HCT116 (cell line): ENCODE results near the gene GALM. TPM values are rescaled to one million over a fixed set of nuclear protein-coding genes. Genes with fewer than 3 reads are reported as not detected.
"Not testable (repeated sequence)": the region's sequence is repeated elsewhere in the genome, so short reads cannot be mapped to it uniquely, and the experiment has no call there.

Source experiments
- ATAC-seq: fragments of 200-7000 bp; cut with Tn5 transposase; 2 replicates; pipeline ENCODE4 v1.9.1; 2020; ENCODE audit warnings: mild to moderate bottlenecking, moderate library complexity
- BruUV-seq: library from RNA; stranded (reverse); fragments of 400-500 nt; replicated peaks from 2 replicates; lab custom pipeline; 2021; lab: Mats Ljungman, UMichigan
- CTCF ChIA-PET: fragments of 300-600 bp; sonication (Branson Sonifier 250); formaldehyde crosslinking; loops from one replicate; lab custom pipeline; 2021; ENCODE audit warnings: antibody characterized with exemption; lab: Charles Lee
- POLR2A ChIA-PET: fragments of 300-600, 350-600 bp; sonication (Branson Sonifier 250); formaldehyde crosslinking; loops from one replicate; lab custom pipeline; 2021; ENCODE audit warnings: antibody characterized with exemption; lab: Charles Lee
- RAD21 ChIA-PET, 2 experiments: fragments of 300-600 bp; sonication (Branson Sonifier 250); formaldehyde crosslinking; loops; one replicate each; lab custom pipeline; 2023; ENCODE audit warnings: low total read pairs in 2 of 2; ENCODE audit not compliant: uncharacterized antibody in 2 of 2, unreplicated experiment in 2 of 2, low non-redundant PET in 1 of 2; lab: Charles Lee
- DNase-seq: peaks from one replicate; pipeline ENCODE4 v3.0.0-alpha.2; 2010; ENCODE audit warnings: low read depth, low spot score
- H2AFZ ChIP-seq: fragments of 200-600 bp; shearing (Covaris generic), sonication (generic); 2 replicates; pipeline ENCODE4 v1.6.1; 2017; ENCODE audit warnings: low read depth, mixed run types, mixed read lengths, antibody characterized with exemption, low read length; ENCODE audit not compliant: poor library complexity, severe bottlenecking
- H3K27ac ChIP-seq: 2 replicates; pipeline ENCODE4 v1.5.1; 2012; ENCODE audit warnings: low read depth, low read length
- H3K27me3 ChIP-seq: fragments of 200-600 bp; sonication (generic); 2 replicates; pipeline ENCODE4 v1.6.1; 2016; ENCODE audit warnings: mixed run types, low read length, mixed read lengths; ENCODE audit not compliant: insufficient read depth
- H3K36me3 ChIP-seq, 2 experiments: fragments of 200-500 bp in 1 of 2; fragments of 200-600 bp in 1 of 2; sonication (Bioruptor generic) in 1 of 2; sonication (generic) in 1 of 2; 2 replicates each; pipeline versions ENCODE4 v1.5.1 to v1.6.1; 2014 to 2016; ENCODE audit warnings: low read length in 2 of 2, inconsistent platforms in 1 of 2, mixed read lengths in 1 of 2, mixed run types in 1 of 2; ENCODE audit not compliant: insufficient read depth in 2 of 2, control insufficient read depth in 1 of 2
- H3K4me1 ChIP-seq, 2 experiments: fragments of 200-600 bp in 1 of 2; sonication (generic) in 1 of 2; 2 replicates each; pipeline versions ENCODE4 v1.5.1 to v1.6.1; 2012 to 2017; ENCODE audit warnings: low read length in 2 of 2, inconsistent platforms in 1 of 2, mild to moderate bottlenecking in 1 of 2, mixed read lengths in 1 of 2, mixed run types in 1 of 2, moderate library complexity in 1 of 2; ENCODE audit not compliant: insufficient read depth in 2 of 2, control insufficient read depth in 1 of 2
- H3K4me2 ChIP-seq: fragments of 200-600 bp; sonication (generic); 2 replicates; pipeline ENCODE4 v1.6.1; 2017; ENCODE audit warnings: mixed run types, low read length, mixed read lengths
- H3K4me3 ChIP-seq, 2 experiments: fragments of 200-600 bp in 1 of 2; sonication (generic) in 1 of 2; replicated peaks in 1 of 2; 2 replicates each; pipeline ENCODE4 v1.5.1; 2011 to 2016; ENCODE audit warnings: low read length in 2 of 2, control low read depth in 1 of 2, low read depth in 1 of 2, mild to moderate bottlenecking in 1 of 2, mixed read lengths in 1 of 2, mixed run types in 1 of 2
- H3K79me2 ChIP-seq: fragments of 200-600 bp; sonication (generic); 2 replicates; pipeline ENCODE4 v1.6.1; 2017; ENCODE audit warnings: mild to moderate bottlenecking, mixed run types, low read length, moderate library complexity, mixed read lengths; ENCODE audit not compliant: insufficient read depth
- H3K9ac ChIP-seq: fragments of 200-600 bp; sonication (generic); 2 replicates; pipeline ENCODE4 v1.6.1; 2016; ENCODE audit warnings: low read length, mixed read lengths
- H3K9me2 ChIP-seq: fragments of 200-600 bp; sonication (generic), shearing (Covaris generic); 2 replicates; pipeline ENCODE4 v1.6.1; 2017; ENCODE audit warnings: mixed run types, mild to moderate bottlenecking, moderate library complexity; ENCODE audit not compliant: insufficient read depth
- H3K9me3 ChIP-seq, 2 experiments: fragments of 200-500 bp in 1 of 2; fragments of 200-600 bp in 1 of 2; sonication (Bioruptor generic) in 1 of 2; sonication (generic) in 1 of 2; 2 replicates each; pipeline ENCODE4 v1.6.1; 2014 to 2017; ENCODE audit warnings: low read length in 2 of 2, mixed read lengths in 2 of 2, inconsistent platforms in 1 of 2, low read depth in 1 of 2, mild to moderate bottlenecking in 1 of 2, mixed run types in 1 of 2, moderate library complexity in 1 of 2; ENCODE audit not compliant: control insufficient read depth in 1 of 2, insufficient read depth in 1 of 2
- H4K20me1 ChIP-seq: fragments of 200-600 bp; sonication (generic), shearing (Covaris generic); 2 replicates; pipeline ENCODE4 v1.6.1; 2017; ENCODE audit warnings: mixed run types, mild to moderate bottlenecking, moderate library complexity; ENCODE audit not compliant: insufficient read depth
- CEBPB ChIP-seq: IDR thresholded peaks from 2 replicates; pipeline ENCODE4 v1.6.1; 2012; ENCODE audit warnings: low read depth
- EGR1 ChIP-seq: IDR thresholded peaks from 2 replicates; pipeline ENCODE4 v1.6.1; 2012; ENCODE audit warnings: low read depth
- MAX ChIP-seq: IDR thresholded peaks from 2 replicates; pipeline ENCODE4 v1.6.1; 2012
- SIN3A ChIP-seq: IDR thresholded peaks from 2 replicates; pipeline ENCODE4 v1.6.1; 2012; ENCODE audit warnings: low read depth
- SRF ChIP-seq: IDR thresholded peaks from 2 replicates; pipeline ENCODE4 v1.6.1; 2012; ENCODE audit warnings: low read depth
- YY1 ChIP-seq: IDR thresholded peaks from 2 replicates; pipeline ENCODE4 v1.6.1; 2011; ENCODE audit warnings: low read length, low read depth, moderate library complexity, mild to moderate bottlenecking; ENCODE audit not compliant: insufficient replicate concordance; ENCODE audit errors: extremely low read depth
- intact Hi-C: fragments of 100-400 bp; cut with micrococcal nuclease; formaldehyde crosslinking; loops from 2 replicates; pipeline ENCODE4 v1.10.0; 2022
- total RNA-seq: library from RNA; stranded (reverse); gene quantifications from one replicate; pipeline ENCODE4 v1.2.1, GENCODE V29; 2021; ENCODE audit not compliant: unreplicated experiment
- TF ChIP-seq, protein P1 (sequence below): IDR thresholded peaks from 2 replicates; pipeline ENCODE4 v1.6.1; 2012; ENCODE audit warnings: low read depth

GALM gene
- total RNA-seq, 1 experiment from 2014 or later = 10.2 TPM

DNA sequence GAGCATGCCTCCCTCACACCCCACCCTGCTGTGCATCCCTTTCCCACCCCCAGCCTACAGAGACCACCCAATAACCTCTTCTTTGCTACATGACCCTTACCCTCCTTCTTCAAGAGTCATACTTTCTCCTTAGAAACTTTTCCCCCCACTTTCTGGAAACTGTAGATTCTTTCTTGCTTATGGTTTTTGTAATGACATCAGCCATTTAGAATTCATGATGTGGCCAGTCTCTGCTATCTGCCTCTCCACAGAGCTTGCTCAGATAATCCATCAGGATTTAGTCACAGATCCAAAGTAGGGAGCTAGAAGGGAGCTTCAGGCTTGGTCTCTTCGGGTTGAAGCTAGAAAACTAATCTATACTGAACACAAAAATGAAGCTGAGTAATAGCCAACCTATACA, 36.5 kb downstream of the GALM start:
- H3K27ac ChIP-seq = no peak overlapping the region
- no peaks in the 10 kb centered on the region for H3K27me3 ChIP-seq
- H3K36me3 ChIP-seq = no peaks in the 10 kb centered on the region
- intact Hi-C loops = no loop called here
- H4K20me1 ChIP-seq = no peaks in the 10 kb centered on the region
- DNase-seq (no peak), ATAC-seq (no peak)
- H3K9ac ChIP-seq = no peak overlapping the region
- ChIA-PET POLR2A (interaction anchor here (1.0 kb wide), 1 partner anchor 49 kb away, joined by 3 read pairs; the partner anchor contains the start of gene SRSF7), CTCF (no interaction called here), RAD21 (no interaction called here)
- no TSS peak for BruUV-seq
- H3K4me1 ChIP-seq = no peaks in the 10 kb centered on the region
- no peak overlapping the region for H3K4me3 ChIP-seq
- H3K9me2 ChIP-seq = no peaks in the 10 kb centered on the region
- no peaks in the 10 kb centered on the region for H3K79me2 ChIP-seq
- H2AFZ ChIP-seq = no peak overlapping the region
- H3K4me2 ChIP-seq = no peak overlapping the region
- no peak for TF ChIP-seq SRF
- no peak for TF ChIP-seq EGR1
- TF ChIP-seq, protein P1, sequence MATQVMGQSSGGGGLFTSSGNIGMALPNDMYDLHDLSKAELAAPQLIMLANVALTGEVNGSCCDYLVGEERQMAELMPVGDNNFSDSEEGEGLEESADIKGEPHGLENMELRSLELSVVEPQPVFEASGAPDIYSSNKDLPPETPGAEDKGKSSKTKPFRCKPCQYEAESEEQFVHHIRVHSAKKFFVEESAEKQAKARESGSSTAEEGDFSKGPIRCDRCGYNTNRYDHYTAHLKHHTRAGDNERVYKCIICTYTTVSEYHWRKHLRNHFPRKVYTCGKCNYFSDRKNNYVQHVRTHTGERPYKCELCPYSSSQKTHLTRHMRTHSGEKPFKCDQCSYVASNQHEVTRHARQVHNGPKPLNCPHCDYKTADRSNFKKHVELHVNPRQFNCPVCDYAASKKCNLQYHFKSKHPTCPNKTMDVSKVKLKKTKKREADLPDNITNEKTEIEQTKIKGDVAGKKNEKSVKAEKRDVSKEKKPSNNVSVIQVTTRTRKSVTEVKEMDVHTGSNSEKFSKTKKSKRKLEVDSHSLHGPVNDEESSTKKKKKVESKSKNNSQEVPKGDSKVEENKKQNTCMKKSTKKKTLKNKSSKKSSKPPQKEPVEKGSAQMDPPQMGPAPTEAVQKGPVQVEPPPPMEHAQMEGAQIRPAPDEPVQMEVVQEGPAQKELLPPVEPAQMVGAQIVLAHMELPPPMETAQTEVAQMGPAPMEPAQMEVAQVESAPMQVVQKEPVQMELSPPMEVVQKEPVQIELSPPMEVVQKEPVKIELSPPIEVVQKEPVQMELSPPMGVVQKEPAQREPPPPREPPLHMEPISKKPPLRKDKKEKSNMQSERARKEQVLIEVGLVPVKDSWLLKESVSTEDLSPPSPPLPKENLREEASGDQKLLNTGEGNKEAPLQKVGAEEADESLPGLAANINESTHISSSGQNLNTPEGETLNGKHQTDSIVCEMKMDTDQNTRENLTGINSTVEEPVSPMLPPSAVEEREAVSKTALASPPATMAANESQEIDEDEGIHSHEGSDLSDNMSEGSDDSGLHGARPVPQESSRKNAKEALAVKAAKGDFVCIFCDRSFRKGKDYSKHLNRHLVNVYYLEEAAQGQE = no peak
- no peak for TF ChIP-seq YY1
- TF ChIP-seq SIN3A = no peak
- TF ChIP-seq MAX = no peak
- TF ChIP-seq CEBPB = no peak
- H3K9me3 ChIP-seq = no peaks in the 10 kb centered on the region

DNA sequence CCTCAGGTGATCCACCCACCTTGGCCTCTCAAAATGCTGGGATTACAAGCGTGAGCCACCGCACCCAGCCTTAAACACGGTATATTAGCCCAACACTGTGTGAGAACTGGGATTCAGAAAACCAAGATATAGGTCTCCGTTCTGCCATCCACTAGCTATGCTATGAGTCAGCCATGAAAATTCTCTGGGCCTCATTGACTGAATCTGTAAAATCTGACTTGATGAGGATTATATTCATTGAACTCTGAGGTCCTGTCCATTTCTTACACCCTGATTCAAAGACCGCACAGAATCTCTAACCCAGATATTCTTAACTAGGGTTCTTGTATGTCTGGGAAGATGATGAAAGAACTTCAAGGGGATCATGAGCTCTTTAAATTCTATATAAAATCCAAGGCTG, 37.4 kb downstream of the GALM start:
- H3K4me2 ChIP-seq, H4K20me1 ChIP-seq, H3K9me3 ChIP-seq, H3K27me3 ChIP-seq, H3K79me2 ChIP-seq, H3K9ac ChIP-seq, BruUV-seq, H3K4me3 ChIP-seq, H3K27ac ChIP-seq, H2AFZ ChIP-seq, H3K9me2 ChIP-seq, intact Hi-C loops, H3K36me3 ChIP-seq, ATAC-seq, DNase-seq, RAD21 ChIA-PET, H3K4me1 ChIP-seq: not testable (repeated sequence)
- ChIA-PET CTCF (interaction anchor here (1.0 kb wide), 1 partner anchor 122 kb away, joined by 3 read pairs; no protein-coding TSS in a partner anchor), POLR2A (interaction anchor here (1.0 kb wide), 1 partner anchor 48 kb away, joined by 3 read pairs; the partner anchor contains the start of gene SRSF7)
